Measurements from ENCODE around the gene MEGF6.

DNA sequence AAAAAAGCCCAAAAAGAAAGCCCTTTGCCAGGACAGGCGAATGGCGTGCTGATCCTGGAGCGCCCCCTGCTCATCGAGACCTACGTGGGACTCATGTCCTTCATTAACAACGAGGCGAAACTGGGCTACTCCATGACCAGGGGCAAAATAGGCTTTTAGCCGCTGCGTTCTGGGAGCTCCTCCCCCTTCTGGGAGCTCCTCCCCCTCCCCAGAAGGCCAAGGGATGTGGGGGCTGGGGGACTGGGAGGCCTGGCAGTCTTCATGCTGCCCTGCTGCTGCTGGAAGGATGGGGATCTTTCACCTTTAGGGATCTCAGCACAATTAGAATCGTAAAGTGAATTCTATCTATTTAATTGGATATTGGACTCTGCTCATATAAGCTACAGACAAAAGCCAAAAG is 17.1 kb upstream of the MEGF6 start:
- TF ChIP-seq, protein P1, sequence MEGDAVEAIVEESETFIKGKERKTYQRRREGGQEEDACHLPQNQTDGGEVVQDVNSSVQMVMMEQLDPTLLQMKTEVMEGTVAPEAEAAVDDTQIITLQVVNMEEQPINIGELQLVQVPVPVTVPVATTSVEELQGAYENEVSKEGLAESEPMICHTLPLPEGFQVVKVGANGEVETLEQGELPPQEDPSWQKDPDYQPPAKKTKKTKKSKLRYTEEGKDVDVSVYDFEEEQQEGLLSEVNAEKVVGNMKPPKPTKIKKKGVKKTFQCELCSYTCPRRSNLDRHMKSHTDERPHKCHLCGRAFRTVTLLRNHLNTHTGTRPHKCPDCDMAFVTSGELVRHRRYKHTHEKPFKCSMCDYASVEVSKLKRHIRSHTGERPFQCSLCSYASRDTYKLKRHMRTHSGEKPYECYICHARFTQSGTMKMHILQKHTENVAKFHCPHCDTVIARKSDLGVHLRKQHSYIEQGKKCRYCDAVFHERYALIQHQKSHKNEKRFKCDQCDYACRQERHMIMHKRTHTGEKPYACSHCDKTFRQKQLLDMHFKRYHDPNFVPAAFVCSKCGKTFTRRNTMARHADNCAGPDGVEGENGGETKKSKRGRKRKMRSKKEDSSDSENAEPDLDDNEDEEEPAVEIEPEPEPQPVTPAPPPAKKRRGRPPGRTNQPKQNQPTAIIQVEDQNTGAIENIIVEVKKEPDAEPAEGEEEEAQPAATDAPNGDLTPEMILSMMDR (IDR thresholded peaks at IDR 0.05), result no peak
- TF ChIP-seq POLR2A (IDR thresholded peaks at IDR 0.05), result no peak

All from adrenal gland (tissue), 5 donors.